BJ (cell line): Measurements from ENCODE around the gene TRIP4. TPM values are rescaled to one million over a fixed set of nuclear protein-coding genes. Genes with fewer than 3 reads are reported as not detected.

ENCODE experiments used
- CTCF ChIA-PET: fragments of 350-600 bp; formaldehyde crosslinking; extraction: SDS; loops from one replicate; lab custom pipeline; 2021; ENCODE audit warnings: antibody characterized with exemption, inconsistent platforms; lab: Yijun Ruan, JAX
- POLR2A ChIA-PET: fragments of 300-600 bp; sonication (Branson Sonifier 250); formaldehyde crosslinking; extraction: SDS; loops from one replicate; lab custom pipeline; 2021; ENCODE audit warnings: antibody characterized with exemption; lab: Charles Lee
- DNase-seq: peaks from one replicate; pipeline ENCODE4 v3.0.0-alpha.2; 2011; ENCODE audit warnings: low read depth
- H3K27me3 ChIP-seq: 2 replicates; pipeline ENCODE4 v1.6.0; 2011; ENCODE audit warnings: low read length; ENCODE audit not compliant: control insufficient read depth, insufficient read depth
- H3K36me3 ChIP-seq: 2 replicates; pipeline ENCODE4 v1.5.1; 2011; ENCODE audit warnings: low read length; ENCODE audit not compliant: control insufficient read depth, insufficient read depth
- H3K4me3 ChIP-seq: 2 replicates; pipeline ENCODE4 v1.5.1; 2011; ENCODE audit warnings: low read depth, mild to moderate bottlenecking, control low read depth, low read length
- CTCF ChIP-seq: IDR thresholded peaks from 2 replicates; pipeline ENCODE4 v1.5.1; 2011; ENCODE audit warnings: low read depth, mild to moderate bottlenecking, control low read depth, inconsistent platforms, low read length, moderate library complexity; ENCODE audit not compliant: insufficient read depth
- polyA plus RNA-seq: library from polyadenylated mRNA; depleted of rRNA; stranded (reverse); fragments of >200 nt; gene quantifications from 2 replicates; pipeline ENCODE4 v1.2.3, GENCODE V29; 2011

Gene TRIP4
- polyA plus RNA-seq, 1 experiment: 14.3 TPM

- Histone ChIP-seq H3K27me3 (no peaks in the 10 kb centered on the region), H3K4me3 (no peak overlapping the region), H3K36me3 (peaks cover 3% of the 10 kb centered on the region; the same call in 1 of the 2 replicates)
- ChIA-PET CTCF (no interaction called here), POLR2A (no interaction called here)
- DNase-seq: no peak
- TF ChIP-seq CTCF: no peak
Observed at GRCh38 chr15:64444836-64445235, 57.2 kb downstream of the TRIP4 start.

- no peak for TF ChIP-seq CTCF
- no peak for DNase-seq
- POLR2A ChIA-PET: no interaction called here
- Histone ChIP-seq H3K27me3 (no peaks in the 10 kb centered on the region), H3K36me3 (peaks cover 3% of the 10 kb centered on the region; the same call in 1 of the 2 replicates), H3K4me3 (no peak overlapping the region)
- CTCF ChIA-PET: interaction anchor here (0.6 to 1.7 kb wide), 2 partner anchors 63 to 149 kb away, joined by 3 to 5 read pairs; no protein-coding TSS in a partner anchor
Observed at GRCh38 chr15:64447536-64448315, 60.1 kb downstream of the TRIP4 start.

- ChIA-PET CTCF (interaction anchor here (1.3 kb wide), 1 partner anchor 229 kb away, joined by 3 read pairs; no protein-coding TSS in a partner anchor), POLR2A (no interaction called here)
- Histone ChIP-seq H3K27me3 (no peaks in the 10 kb centered on the region), H3K4me3 (no peak overlapping the region), H3K36me3 (no peaks in the 10 kb centered on the region)
- DNase-seq: no peak
- TF ChIP-seq CTCF: no peak
Observed at GRCh38 chr15:64452988-64453688, 65.5 kb downstream of the TRIP4 start.

GRCh38 chr15:64453689-64454037 lies 66.0 kb downstream of the TRIP4 start:
- Histone ChIP-seq H3K36me3 (no peaks in the 10 kb centered on the region), H3K4me3 (no peak overlapping the region), H3K27me3 (no peaks in the 10 kb centered on the region)
- CTCF ChIA-PET: no interaction called here
- DNase-seq: no peak
- TF ChIP-seq CTCF: no peak
- POLR2A ChIA-PET: no interaction called here

- DNase-seq: no peak
- ChIA-PET POLR2A (no interaction called here), CTCF (interaction anchor here (1.7 kb wide), 1 partner anchor 98 kb away, joined by 3 read pairs; the partner anchor contains the start of gene CSNK1G1)
- Histone ChIP-seq H3K27me3 (no peaks in the 10 kb centered on the region), H3K36me3 (no peaks in the 10 kb centered on the region), H3K4me3 (no peak overlapping the region)
- no peak for TF ChIP-seq CTCF
Observed at GRCh38 chr15:64454282-64454681, 66.6 kb downstream of the TRIP4 start.
